Measurements from ENCODE around the gene HOXA10. TPM values are rescaled to one million over a fixed set of nuclear protein-coding genes. Genes with fewer than 3 reads are reported as not detected.
A peak's percentile ranks its signal among the peaks of the same experiment; 100 is the strongest.

Gene HOXA10
- total and polyA plus RNA-seq, 2 experiments from 2014 or later: not detected

- H3K27me3 ChIP-seq: peaks cover 100% of the 10 kb centered on the region
- H3K36me3 ChIP-seq: no peaks in the 10 kb centered on the region
- H3K4me1 ChIP-seq (ENCODE audit: low read depth): peaks cover 3% of the 10 kb centered on the region
- no peaks in the 10 kb centered on the region for H3K9me3 ChIP-seq (ENCODE audit: low read depth)
- H3K27ac ChIP-seq: no peak overlapping the region
- DNase-seq (ENCODE audit: low read depth in 1 of 2, low spot score in 1 of 2): no peak
- no peak overlapping the region for H3K4me3 ChIP-seq
- TF ChIP-seq CTCF (IDR thresholded peaks at IDR 0.05; ENCODE audit: low read depth, low read length): no peak
Measured at GRCh38 chr7:27187475-27188385, 13.6 kb upstream of the HOXA10 start.

GRCh38 chr7:27186668-27187474 lies 12.8 kb upstream of the HOXA10 start:
- Histone ChIP-seq H3K36me3 (no peaks in the 10 kb centered on the region), H3K27me3 (peaks cover 100% of the 10 kb centered on the region), H3K27ac (no peak overlapping the region), H3K4me3 (no peak overlapping the region), H3K9me3 (ENCODE audit: low read depth) (no peaks in the 10 kb centered on the region), H3K4me1 (ENCODE audit: low read depth) (peaks cover 3% of the 10 kb centered on the region)
- no peak for TF ChIP-seq CTCF (IDR thresholded peaks at IDR 0.05; ENCODE audit: low read depth, low read length)
- DNase-seq (ENCODE audit: low read depth in 1 of 2, low spot score in 1 of 2): no peak

- H3K4me3 ChIP-seq: no peak overlapping the region
- no peak for TF ChIP-seq CTCF (IDR thresholded peaks at IDR 0.05; ENCODE audit: low read depth, low read length)
- H3K27ac ChIP-seq: no peak overlapping the region
- no peak for DNase-seq (ENCODE audit: low read depth in 1 of 2, low spot score in 1 of 2)
- peaks cover 3% of the 10 kb centered on the region for H3K4me1 ChIP-seq (ENCODE audit: low read depth)
- H3K36me3 ChIP-seq: no peaks in the 10 kb centered on the region
- peaks cover 100% of the 10 kb centered on the region for H3K27me3 ChIP-seq
- no peaks in the 10 kb centered on the region for H3K9me3 ChIP-seq (ENCODE audit: low read depth)
Measured at GRCh38 chr7:27185854-27186667, 11.9 kb upstream of the HOXA10 start.

GRCh38 chr7:27185013-27185853 lies 11.1 kb upstream of the HOXA10 start, which contains the start of gene HOXA11:
Gene HOXA11, minus strand, starts transcription at chr7:27185232. Its CDS starts 88 bp downstream, at chr7:27185144.
- H3K4me3 ChIP-seq: peak within 1 kb of the TSS; percentile 41
- peaks cover 100% of the 10 kb centered on the region for H3K27me3 ChIP-seq
- H3K27ac ChIP-seq: no peak within 1 kb of the TSS
- no peaks in the 10 kb centered on the region for H3K36me3 ChIP-seq
- H3K4me1 ChIP-seq (ENCODE audit: low read depth): peaks cover 3% of the 10 kb centered on the region
- H3K9me3 ChIP-seq (ENCODE audit: low read depth): no peaks in the 10 kb centered on the region
- TF ChIP-seq CTCF (IDR thresholded peaks at IDR 0.05; ENCODE audit: low read depth, low read length): no peak
- no peak for DNase-seq (ENCODE audit: low read depth in 1 of 2, low spot score in 1 of 2)
